Testis (tissue), 3 donors: Measurements from ENCODE around the gene KLRC4. TPM values are rescaled to one million over a fixed set of nuclear protein-coding genes. Genes with fewer than 3 reads are reported as not detected.
"Not testable (repeated sequence)": the region's sequence is repeated elsewhere in the genome, so short reads cannot be mapped to it uniquely, and the experiment has no call there.

Experiments used
- DNase-seq: peaks from one replicate; pipeline ENCODE4 v3.0.0-alpha.2; 2019
- H3K27ac ChIP-seq, 2 donors: fragments of 200-600 bp; sonication (generic); one replicate each; pipeline ENCODE4 v1.5.1; 2019
- H3K27me3 ChIP-seq: fragments of 200-600 bp; sonication (generic); one replicate; pipeline ENCODE4 v1.5.1; 2019
- H3K36me3 ChIP-seq: fragments of 200-600 bp; sonication (generic); one replicate; pipeline ENCODE4 v1.5.1; 2017; ENCODE audit warnings: low read depth; ENCODE audit errors: missing control alignments
- H3K4me1 ChIP-seq: fragments of 200-600 bp; sonication (generic); one replicate; pipeline ENCODE4 v1.5.1; 2019
- H3K4me3 ChIP-seq, 2 donors: fragments of 200-600 bp; sonication (generic); one replicate each; pipeline ENCODE4 v1.5.1; 2017 to 2019
- H3K9me3 ChIP-seq: fragments of 200-600 bp; sonication (generic); one replicate; pipeline ENCODE4 v1.5.1; 2017
- CTCF ChIP-seq, 3 experiments: fragments of 450-650 bp in 2 of 3; fragments of 200-600 bp in 1 of 3; sonication (generic) in 1 of 3; IDR thresholded peaks; one replicate each; pipeline ENCODE4 v1.5.1; 2016 to 2019; ENCODE audit warnings: antibody characterized with exemption in 3 of 3, mild to moderate bottlenecking in 2 of 3, moderate library complexity in 1 of 3
- POLR2A ChIP-seq: fragments of 450-650 bp; IDR thresholded peaks from one replicate; pipeline ENCODE4 v1.6.1; 2017; ENCODE audit warnings: antibody characterized with exemption, mild to moderate bottlenecking, moderate library complexity
- WGBS, 2 donors: methylation state at CpG; one replicate each; pipeline ENCODE4 v1.1.5; 2018; 5-methylcytosine and 5-hydroxymethylcytosine counted together
- intact Hi-C: fragments of 100-400 bp; cut with DNase I; formaldehyde crosslinking; loops from one replicate; pipeline ENCODE4 v1.15.1; 2023; ENCODE audit warnings: low total_unique reads
- polyA plus RNA-seq: library from polyadenylated mRNA; stranded (reverse); fragments of 350-450 nt; fragmentation: Illumina TruSeq; extraction: RNeasy Lipid Tissue Mini Kit (QIAGEN cat#74804); gene quantifications from one replicate; pipeline ENCODE4 v1.2.3, GENCODE V29; 2014; ENCODE audit warnings: low read depth, low replicate concordance; ENCODE audit not compliant: insufficient read depth
- total RNA-seq, 2 donors: library from RNA; depleted of rRNA; stranded (reverse); fragments of >200 nt; gene quantifications; one replicate each; pipeline ENCODE4 v1.2.3, GENCODE V29; 2016

The KLRC4 gene
- total and polyA plus RNA-seq, 3 donors from 2014 or later: not detected

- Histone ChIP-seq H3K36me3 (no peaks in the 10 kb centered on the region), H3K4me1 (no peaks in the 10 kb centered on the region), H3K27me3 (no peaks in the 10 kb centered on the region), H3K9me3 (no peaks in the 10 kb centered on the region), H3K27ac (no peak overlapping the region), H3K4me3 (no peak overlapping the region)
- DNase-seq: no peak
- no peak for TF ChIP-seq CTCF (IDR thresholded peaks at IDR 0.05)
- no peak for TF ChIP-seq POLR2A
- 42 to 69% methylated on average over 1 of the region's 1 CpG for WGBS, 2 donors
- intact Hi-C loops: no loop called here
Observed at GRCh38 chr12:10386857-10387256, 22.7 kb downstream of the KLRC4 start.

- no peak for DNase-seq
- Histone ChIP-seq H3K36me3 (no peaks in the 10 kb centered on the region), H3K27ac (no peak overlapping the region), H3K9me3 (no peaks in the 10 kb centered on the region), H3K4me1 (no peaks in the 10 kb centered on the region), H3K4me3 (no peak overlapping the region), H3K27me3 (no peaks in the 10 kb centered on the region)
- TF ChIP-seq CTCF (IDR thresholded peaks at IDR 0.05) (no peak), POLR2A (no peak)
- 75 to 79% methylated on average over 2 of the region's 2 CpGs for WGBS, 2 donors
- intact Hi-C loops: no loop called here
Observed at GRCh38 chr12:10385166-10385613, 24.4 kb downstream of the KLRC4 start.

GRCh38 chr12:10384191-10384590 is 25.4 kb downstream of the KLRC4 start:
- Histone ChIP-seq H3K4me1 (no peaks in the 10 kb centered on the region), H3K9me3 (no peaks in the 10 kb centered on the region), H3K27me3 (no peaks in the 10 kb centered on the region), H3K36me3 (no peaks in the 10 kb centered on the region), H3K27ac (no peak overlapping the region), H3K4me3 (no peak overlapping the region)
- TF ChIP-seq POLR2A (no peak), CTCF (IDR thresholded peaks at IDR 0.05) (no peak)
- DNase-seq: no peak
- intact Hi-C loops: no loop called here
- 88 to 96% methylated on average over 3 of the region's 3 CpGs for whole genome bisulfite sequencing, 2 donors

GRCh38 chr12:10381928-10382628 is 27.5 kb downstream of the KLRC4 start:
- Histone ChIP-seq H3K36me3 (no peaks in the 10 kb centered on the region), H3K27ac (no peak overlapping the region), H3K4me1 (no peaks in the 10 kb centered on the region), H3K9me3 (no peaks in the 10 kb centered on the region), H3K4me3 (no peak overlapping the region), H3K27me3 (no peaks in the 10 kb centered on the region)
- WGBS, 2 donors: 89 to 96% methylated on average over 3 to 4 of the region's 4 CpGs
- TF ChIP-seq CTCF (IDR thresholded peaks at IDR 0.05): no peak
- TF ChIP-seq POLR2A: no peak
- intact Hi-C loops: no loop called here
- DNase-seq: no peak

GRCh38 chr12:10378737-10379136 is 30.8 kb downstream of the KLRC4 start:
- intact Hi-C loops: not testable (repeated sequence)

More at GRCh38 chr12:10378737-10379136, 30.8 kb downstream of the KLRC4 start:
- not testable (repeated sequence) for DNase-seq, H3K4me1 ChIP-seq, H3K4me3 ChIP-seq, H3K36me3 ChIP-seq, H3K27me3 ChIP-seq, H3K9me3 ChIP-seq, H3K27ac ChIP-seq
- WGBS, 2 donors: 90 to 91% methylated on average over 2 of the region's 2 CpGs
